ENCODE data around the gene TARS2. TPM values are rescaled to one million over a fixed set of nuclear protein-coding genes. Genes with fewer than 3 reads are reported as not detected.

Gene TARS2
- total and polyA plus RNA-seq, 2 of the 4 experiments (the other 2 are of a cell fraction): 10.9 to 21.8 TPM

DNA sequence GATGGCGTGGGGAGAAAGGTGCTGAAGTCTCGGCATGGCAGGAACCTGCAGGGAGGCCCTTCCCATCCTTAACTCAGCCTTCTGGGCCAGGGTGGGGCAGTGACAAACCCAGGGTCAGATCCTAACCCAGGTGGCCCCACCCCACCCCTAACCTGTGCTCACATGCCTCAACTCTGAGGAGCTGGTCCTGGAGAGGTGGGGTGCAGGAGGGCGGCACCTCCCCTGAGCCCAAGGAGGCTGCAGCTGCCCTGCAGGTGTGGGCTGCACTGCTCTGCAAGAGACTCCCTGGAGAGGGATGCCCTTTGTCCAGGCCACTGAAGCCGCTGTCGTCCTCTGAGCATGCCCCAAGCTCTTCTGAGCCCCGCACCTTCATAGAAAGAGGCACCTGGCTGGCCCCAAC is 46.8 kb downstream of the TARS2 start:
- Histone ChIP-seq H2BK120ac (ENCODE audit: low read depth, low read length) (no peak overlapping the region), H3K4ac (ENCODE audit: low read depth, low read length) (no peak overlapping the region), H3K27me3 (ENCODE audit: control insufficient read depth, insufficient read depth, low read length) (no peaks in the 10 kb centered on the region), H2AK5ac (ENCODE audit: low read depth, low read length) (peak overlapping the region; percentile 11; the same call in 1 of the 2 replicates), H3K56ac (ENCODE audit: extremely low read depth, insufficient read depth, low read length) (no peak overlapping the region), H2BK15ac (ENCODE audit: low read depth, low read length) (no peak overlapping the region), H3K36me3 (ENCODE audit: control insufficient read depth, insufficient read depth, low read length) (no peaks in the 10 kb centered on the region), H3K4me2 (ENCODE audit: low read depth, low read length) (no peak overlapping the region), H3K9me3 (ENCODE audit: control insufficient read depth, insufficient read depth, low read length) (no peaks in the 10 kb centered on the region), H2AFZ (replicated peaks; ENCODE audit: low read length, poor library complexity) (no peak overlapping the region), H4K8ac (ENCODE audit: low read depth in 2 of 2, low read length in 2 of 2) (no peak overlapping the region), H4K91ac (ENCODE audit: insufficient read depth, low read depth, low read length) (no peak overlapping the region), H3K14ac (replicated peaks; ENCODE audit: low read depth, low read length) (no peak overlapping the region), H3K18ac (ENCODE audit: low read depth, low read length) (no peak overlapping the region), H3K27ac (ENCODE audit: insufficient read depth, low read length) (no peak overlapping the region), H2BK20ac (ENCODE audit: low read depth, low read length) (no peak overlapping the region), H4K20me1 (ENCODE audit: insufficient read depth, low read length) (no peaks in the 10 kb centered on the region), H3K79me1 (ENCODE audit: low read depth in 1 of 2, low read length in 2 of 2) (peaks cover 0 to 6% of the 10 kb centered on the region in 2 experiments; a peak in 1 of 4 replicates), H3K4me3 (ENCODE audit: insufficient read depth, low read depth, low read length) (no peak overlapping the region), H3K9ac (ENCODE audit: low read depth, low read length) (no peak overlapping the region), H3K9me1 (ENCODE audit: insufficient read depth, low read length) (peaks cover 23% of the 10 kb centered on the region), H2AK9ac (replicated peaks; ENCODE audit: low read depth, low read length, poor library complexity) (no peak overlapping the region), H3K4me1 (ENCODE audit: control insufficient read depth, insufficient read depth, low read length) (peaks cover 33% of the 10 kb centered on the region), H2BK5ac (ENCODE audit: low read depth, low read length, poor library complexity, severe bottlenecking) (no peak overlapping the region), H4K5ac (ENCODE audit: low read depth, low read length) (no peak overlapping the region), H3K23ac (ENCODE audit: low read depth, low read length) (no peak overlapping the region)
- in situ Hi-C loops (cut with MboI; ENCODE audit: low sequenced_read_pairs): no loop called here
- dilution Hi-C loops (cut with HindIII; ENCODE audit: low sequenced_read_pairs, unreplicated experiment): no loop called here
- CTCF ChIA-PET: no interaction called here
- POLR2A ChIA-PET (ENCODE audit: unreplicated experiment): no interaction called here
- TF ChIP-seq CHD1 (IDR thresholded peaks at IDR 0.05; ENCODE audit: low read depth, low read length): no peak
- TF ChIP-seq USF2 (IDR thresholded peaks at IDR 0.05; ENCODE audit: low read depth, low read length): no peak
- no peak for TF ChIP-seq MAFK (IDR thresholded peaks at IDR 0.05; ENCODE audit: low read depth, low read length)
- no peak for TF ChIP-seq RCOR1 (IDR thresholded peaks at IDR 0.05; ENCODE audit: insufficient replicate concordance, low read length)
- TF ChIP-seq SMC3 (IDR thresholded peaks at IDR 0.05; ENCODE audit: low read depth, low read length): no peak
- no peak for TF ChIP-seq POLR2A (IDR thresholded peaks at IDR 0.05; ENCODE audit: low read depth, low read length)
- TF ChIP-seq CTCF (conservative IDR thresholded peaks at IDR 0.05; ENCODE audit: low read depth, low read length): no peak
- TF ChIP-seq BHLHE40 (IDR thresholded peaks at IDR 0.05; ENCODE audit: low read depth, low read length): no peak
- TF ChIP-seq CEBPB (IDR thresholded peaks at IDR 0.05; ENCODE audit: low read depth, low read length): no peak
- no peak for TF ChIP-seq MXI1 (IDR thresholded peaks at IDR 0.05; ENCODE audit: borderline replicate concordance, low read depth, low read length)
- no peak for TF ChIP-seq FOS (IDR thresholded peaks at IDR 0.05; ENCODE audit: low read depth, low read length)
- no peak for TF ChIP-seq ELK1 (IDR thresholded peaks at IDR 0.05; ENCODE audit: borderline replicate concordance, low read depth, low read length)
- no peak for TF ChIP-seq RFX5 (IDR thresholded peaks at IDR 0.05; ENCODE audit: low read depth, low read length)
- no peak for TF ChIP-seq NFE2L2 (IDR thresholded peaks at IDR 0.05; ENCODE audit: low read depth, low read length)
- TF ChIP-seq RAD21 (IDR thresholded peaks at IDR 0.05; ENCODE audit: low read length): no peak
- WGBS, 2 experiments (ENCODE audit: extremely low coverage in 2 of 2, insufficient read length in 1 of 2): 85% methylated on average over 5 of the region's 6 CpGs; no CpG with 5 or more reads in 1 of the 2 experiments
- ATAC-seq (ENCODE audit: low read depth): no peak
- intact Hi-C loops (cut with micrococcal nuclease): loop anchor here (10.0 kb wide), 1 partner anchor 169 kb away; the partner anchor contains the start of gene RPRD2
- BruUV-seq (replicated peaks): no TSS peak
- no peak for DNase-seq

Measured in IMR-90 (cell line).